ENCODE data around the gene KRT76.

KRT76 gene

GRCh38 chr12:52809166-52809565 is 32.0 kb upstream of the KRT76 start:
- no peak for ATAC-seq (replicated peaks; ENCODE audit: extremely low read depth, poor library complexity, severe bottlenecking)
- no peak overlapping the region for H3K27ac Mint-ChIP-seq (ENCODE audit: low read depth)
- no peaks in the 10 kb centered on the region for H3K9me3 Mint-ChIP-seq
- H3K4me1 Mint-ChIP-seq, result no peaks in the 10 kb centered on the region
- no peaks in the 10 kb centered on the region for H3K36me3 Mint-ChIP-seq (ENCODE audit: insufficient read depth)
- no peak overlapping the region for H3K4me3 Mint-ChIP-seq
- peaks cover 20% of the 10 kb centered on the region for H3K27me3 Mint-ChIP-seq
- DNase-seq (ENCODE audit: low spot score in 2 of 2), result no peak

- no peak for DNase-seq (ENCODE audit: low spot score in 2 of 2)
- Mint-ChIP-seq H3K27ac (ENCODE audit: low read depth) (no peak overlapping the region), H3K4me1 (no peaks in the 10 kb centered on the region), H3K4me3 (no peak overlapping the region), H3K36me3 (ENCODE audit: insufficient read depth) (no peaks in the 10 kb centered on the region), H3K9me3 (no peaks in the 10 kb centered on the region), H3K27me3 (peaks cover 20% of the 10 kb centered on the region)
- no peak for ATAC-seq (replicated peaks; ENCODE audit: extremely low read depth, poor library complexity, severe bottlenecking)
These were observed 31.5 kb upstream of the KRT76 start for GRCh38 chr12:52808573-52809160.

GRCh38 chr12:52807544-52808470 is 30.7 kb upstream of the KRT76 start:
- Mint-ChIP-seq H3K27me3 (peaks cover 20% of the 10 kb centered on the region), H3K9me3 (no peaks in the 10 kb centered on the region), H3K4me1 (no peaks in the 10 kb centered on the region), H3K4me3 (no peak overlapping the region), H3K36me3 (ENCODE audit: insufficient read depth) (no peaks in the 10 kb centered on the region), H3K27ac (ENCODE audit: low read depth) (no peak overlapping the region)
- DNase-seq (ENCODE audit: low spot score in 2 of 2) (no peak), ATAC-seq (replicated peaks; ENCODE audit: extremely low read depth, poor library complexity, severe bottlenecking) (no peak)

DNA sequence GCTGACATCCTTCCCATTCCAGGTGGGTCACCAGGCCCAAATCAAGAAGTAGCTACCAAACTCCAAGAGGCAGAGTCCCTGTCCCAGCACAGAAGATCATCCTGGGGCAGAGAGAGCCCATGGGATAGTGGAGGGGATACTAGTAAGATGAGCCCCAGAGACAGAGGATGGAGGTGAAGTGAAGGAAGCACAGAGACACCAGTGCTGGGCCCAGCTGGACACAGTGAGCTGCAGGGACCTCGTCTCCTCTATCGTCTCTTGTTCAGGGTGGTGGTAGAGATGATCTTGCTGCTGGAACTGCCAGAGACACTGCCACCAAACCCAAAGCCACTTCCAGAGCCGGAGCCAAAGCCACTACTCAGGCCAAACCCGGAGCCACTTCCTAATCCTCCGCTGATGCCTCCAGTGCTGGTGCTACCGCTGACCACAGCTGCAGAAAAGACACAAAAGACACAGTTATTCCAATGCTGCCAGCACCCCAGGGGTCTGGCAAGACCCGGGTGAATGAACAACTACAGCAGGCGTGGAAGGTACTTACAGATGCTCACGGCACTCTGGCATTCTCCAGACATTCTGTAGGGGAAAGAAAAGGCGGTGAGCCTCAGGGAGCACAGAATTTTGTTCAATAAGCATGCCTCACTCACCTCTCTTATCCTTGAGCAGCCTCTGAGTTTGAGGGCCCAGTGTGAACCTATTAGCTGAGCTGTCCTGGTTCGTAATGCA is 29.8 kb upstream of the KRT76 start:
- DNase-seq (ENCODE audit: low spot score in 2 of 2), result no peak
- H3K4me3 Mint-ChIP-seq, result no peak overlapping the region
- peaks cover 20% of the 10 kb centered on the region for H3K27me3 Mint-ChIP-seq

DNA sequence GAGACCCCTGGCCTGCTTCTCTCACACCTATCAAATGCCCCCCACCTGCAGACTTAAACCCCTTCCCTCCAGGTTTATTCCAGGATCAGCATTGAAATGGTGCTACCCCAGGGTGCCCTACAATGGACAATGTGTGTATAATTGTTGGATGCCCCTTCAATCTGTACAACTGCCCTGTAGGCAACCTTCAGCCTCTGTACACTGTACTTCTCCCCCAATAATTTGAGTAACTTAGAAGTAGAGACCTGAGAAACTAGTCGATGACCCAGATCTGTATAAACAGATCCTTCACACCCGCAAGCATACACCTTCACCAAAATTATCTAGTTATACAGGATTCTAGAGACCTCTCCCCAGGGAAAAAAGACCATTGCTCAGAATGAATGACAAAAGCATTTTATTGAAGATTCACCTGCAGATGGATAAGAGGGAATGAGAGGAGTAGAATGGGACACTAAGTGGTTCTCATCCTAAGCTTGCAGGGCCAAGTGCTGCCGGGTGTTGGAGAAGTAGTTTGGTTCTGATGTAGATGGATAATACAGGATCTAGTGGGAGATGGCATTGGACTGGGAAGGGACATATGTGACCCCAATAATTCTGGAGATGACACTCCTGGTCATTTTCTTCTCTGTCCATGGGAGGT is 29.1 kb upstream of the KRT76 start:
- Mint-ChIP-seq H3K9me3 (no peaks in the 10 kb centered on the region), H3K4me3 (no peak overlapping the region), H3K27ac (ENCODE audit: low read depth) (no peak overlapping the region), H3K27me3 (peaks cover 20% of the 10 kb centered on the region), H3K4me1 (no peaks in the 10 kb centered on the region), H3K36me3 (ENCODE audit: insufficient read depth) (no peaks in the 10 kb centered on the region)
- no peak for DNase-seq (ENCODE audit: low spot score in 2 of 2)
- no peak for ATAC-seq (replicated peaks; ENCODE audit: extremely low read depth, poor library complexity, severe bottlenecking)

More for the DNA sequence above, 29.8 kb upstream of the KRT76 start:
- Mint-ChIP-seq H3K4me1 (no peaks in the 10 kb centered on the region), H3K27ac (ENCODE audit: low read depth) (no peak overlapping the region), H3K36me3 (ENCODE audit: insufficient read depth) (no peaks in the 10 kb centered on the region), H3K9me3 (no peaks in the 10 kb centered on the region)
- ATAC-seq (replicated peaks; ENCODE audit: extremely low read depth, poor library complexity, severe bottlenecking), result no peak

DNA sequence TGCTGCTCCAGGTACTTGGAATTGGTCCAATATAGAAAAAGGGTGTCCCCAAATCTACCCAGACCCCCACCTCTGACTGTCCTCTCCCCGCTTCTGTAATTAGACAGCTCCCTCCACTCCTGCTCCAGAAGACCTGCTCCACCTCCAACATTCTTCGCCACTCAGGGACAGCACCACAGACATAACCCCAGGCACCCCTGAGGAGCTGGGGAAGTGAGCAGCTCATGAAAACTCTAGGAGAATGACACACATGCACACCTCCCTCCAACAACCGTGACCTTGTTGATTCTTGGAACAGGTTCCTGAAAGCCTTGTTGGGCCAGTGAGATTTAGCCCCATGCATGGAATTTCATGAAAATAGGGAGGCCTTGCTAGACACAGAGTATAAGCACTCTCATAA is 28.6 kb upstream of the KRT76 start:
- no peaks in the 10 kb centered on the region for H3K36me3 Mint-ChIP-seq (ENCODE audit: insufficient read depth)
- no peaks in the 10 kb centered on the region for H3K9me3 Mint-ChIP-seq
- no peak overlapping the region for H3K4me3 Mint-ChIP-seq
- H3K4me1 Mint-ChIP-seq, result no peaks in the 10 kb centered on the region
- H3K27ac Mint-ChIP-seq (ENCODE audit: low read depth), result no peak overlapping the region
- ATAC-seq (replicated peaks; ENCODE audit: extremely low read depth, poor library complexity, severe bottlenecking) (no peak), DNase-seq (ENCODE audit: low spot score in 2 of 2) (no peak)
- peaks cover 20% of the 10 kb centered on the region for H3K27me3 Mint-ChIP-seq

- Mint-ChIP-seq H3K9me3 (no peaks in the 10 kb centered on the region), H3K36me3 (ENCODE audit: insufficient read depth) (no peaks in the 10 kb centered on the region), H3K27me3 (peaks cover 20% of the 10 kb centered on the region), H3K4me3 (no peak overlapping the region), H3K4me1 (no peaks in the 10 kb centered on the region), H3K27ac (ENCODE audit: low read depth) (no peak overlapping the region)
- DNase-seq (ENCODE audit: low spot score in 2 of 2) (no peak), ATAC-seq (replicated peaks; ENCODE audit: extremely low read depth, poor library complexity, severe bottlenecking) (no peak)
These were observed 27.9 kb upstream of the KRT76 start for GRCh38 chr12:52805000-52805399.

DNA sequence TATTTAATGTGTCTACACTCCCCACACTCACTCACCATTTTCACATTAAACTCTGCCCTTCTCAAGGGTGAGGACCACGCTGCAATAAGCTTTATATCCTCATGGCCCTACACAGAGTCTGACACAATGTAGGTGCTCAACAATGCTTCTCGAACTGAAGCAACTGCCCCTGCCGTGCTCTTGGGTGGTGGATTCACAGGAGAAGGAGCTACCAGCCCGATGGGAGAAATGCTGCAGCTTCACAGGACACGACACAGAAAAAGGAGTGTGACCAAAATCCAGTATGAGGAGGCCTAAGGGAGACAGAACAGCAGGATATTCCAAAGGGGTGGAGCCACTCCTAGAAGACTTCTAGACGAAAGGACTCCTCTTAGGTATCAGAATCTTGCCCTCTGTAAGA is 25.3 kb upstream of the KRT76 start:
- Mint-ChIP-seq H3K9me3 (no peaks in the 10 kb centered on the region), H3K36me3 (ENCODE audit: insufficient read depth) (no peaks in the 10 kb centered on the region), H3K27ac (ENCODE audit: low read depth) (no peak overlapping the region), H3K4me1 (no peaks in the 10 kb centered on the region), H3K27me3 (peaks cover 4% of the 10 kb centered on the region), H3K4me3 (no peak overlapping the region)
- no peak for DNase-seq (ENCODE audit: low spot score in 2 of 2)
- ATAC-seq (replicated peaks; ENCODE audit: extremely low read depth, poor library complexity, severe bottlenecking), result no peak

- no peaks in the 10 kb centered on the region for H3K9me3 Mint-ChIP-seq
- ATAC-seq (replicated peaks; ENCODE audit: extremely low read depth, poor library complexity, severe bottlenecking) (no peak), DNase-seq (ENCODE audit: low spot score in 2 of 2) (no peak)
- no peak overlapping the region for H3K4me3 Mint-ChIP-seq
- H3K36me3 Mint-ChIP-seq (ENCODE audit: insufficient read depth), result no peaks in the 10 kb centered on the region
- H3K27ac Mint-ChIP-seq (ENCODE audit: low read depth), result no peak overlapping the region
- H3K27me3 Mint-ChIP-seq, result no peaks in the 10 kb centered on the region
- no peaks in the 10 kb centered on the region for H3K4me1 Mint-ChIP-seq
These were observed 24.6 kb upstream of the KRT76 start for GRCh38 chr12:52801773-52802172.

DNA sequence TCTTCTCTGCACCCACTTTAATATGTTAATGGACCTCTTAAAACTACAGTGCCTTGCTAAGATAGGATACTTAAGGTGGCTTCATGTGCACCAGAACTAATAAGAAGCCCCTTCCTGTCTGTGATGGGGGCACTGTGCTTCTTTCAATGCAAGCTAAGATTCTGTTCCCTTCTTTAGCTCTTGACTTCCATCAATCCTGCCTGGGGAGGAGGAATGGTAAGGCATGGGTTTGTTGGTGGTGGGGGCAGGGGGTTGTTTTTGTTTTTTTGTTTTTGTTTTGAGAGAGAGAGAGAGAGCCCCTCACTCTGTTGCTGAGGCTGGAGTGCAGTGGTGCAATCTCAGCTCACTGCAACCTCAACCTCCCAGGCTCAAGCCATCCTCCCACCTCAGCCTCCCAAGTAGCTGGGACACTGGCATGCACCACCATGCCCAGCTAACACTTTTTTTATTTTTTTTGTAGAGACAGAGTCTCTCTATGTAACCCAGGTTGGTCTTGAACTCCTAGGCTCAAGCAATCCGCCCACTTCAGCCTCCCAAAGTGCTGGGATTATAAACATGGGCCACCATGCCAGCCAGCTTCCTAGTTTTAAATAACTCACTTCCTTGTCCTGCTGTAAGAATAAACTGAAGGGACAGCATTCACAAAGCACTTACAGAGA is 23.2 kb upstream of the KRT76 start:
- Mint-ChIP-seq H3K4me1 (no peaks in the 10 kb centered on the region), H3K27me3 (no peaks in the 10 kb centered on the region), H3K9me3 (no peaks in the 10 kb centered on the region), H3K27ac (ENCODE audit: low read depth) (no peak overlapping the region), H3K36me3 (ENCODE audit: insufficient read depth) (no peaks in the 10 kb centered on the region), H3K4me3 (no peak overlapping the region)
- DNase-seq (ENCODE audit: low spot score in 2 of 2) (no peak), ATAC-seq (replicated peaks; ENCODE audit: extremely low read depth, poor library complexity, severe bottlenecking) (no peak)

DNA sequence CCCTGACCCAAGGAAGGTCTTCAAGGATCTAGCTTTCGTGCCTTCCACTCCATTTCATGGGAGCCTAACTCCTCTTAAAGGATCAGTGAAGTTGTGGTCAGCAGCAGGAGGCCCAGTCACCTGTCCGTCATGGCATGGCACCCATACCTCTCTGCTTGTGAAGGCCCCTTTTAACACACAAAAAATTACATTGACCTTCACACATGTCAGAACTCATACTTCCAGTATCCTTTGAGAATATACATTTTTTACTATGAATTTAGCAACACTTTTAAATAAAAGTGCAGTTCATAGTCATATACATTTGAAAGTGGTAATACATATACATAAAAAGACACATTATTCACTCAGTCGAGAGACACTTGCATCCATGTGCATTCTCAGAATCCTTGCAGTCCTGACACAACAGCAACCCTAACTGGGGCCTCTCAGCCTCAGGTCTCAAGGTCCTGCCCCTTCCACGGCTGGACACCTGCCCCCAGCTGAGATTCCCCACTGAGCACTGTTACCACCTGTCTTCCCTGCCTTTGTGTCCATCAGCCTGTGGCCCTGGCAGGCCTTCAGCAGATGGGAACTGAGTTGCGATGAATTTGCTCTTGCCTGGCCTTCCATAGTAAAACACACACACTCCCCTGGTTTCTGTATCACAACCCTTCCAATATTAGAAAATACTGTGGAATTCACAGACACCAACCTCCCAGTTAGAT is 22.5 kb upstream of the KRT76 start:
- Mint-ChIP-seq H3K36me3 (ENCODE audit: insufficient read depth) (no peaks in the 10 kb centered on the region), H3K4me3 (no peak overlapping the region), H3K4me1 (no peaks in the 10 kb centered on the region), H3K27ac (ENCODE audit: low read depth) (no peak overlapping the region), H3K9me3 (no peaks in the 10 kb centered on the region), H3K27me3 (no peaks in the 10 kb centered on the region)
- no peak for DNase-seq (ENCODE audit: low spot score in 2 of 2)
- ATAC-seq (replicated peaks; ENCODE audit: extremely low read depth, poor library complexity, severe bottlenecking), result no peak
